Hindlimb muscle (tissue), 1 donor: ENCODE data around the gene FIGNL2. TPM values are rescaled to one million over a fixed set of nuclear protein-coding genes. Genes with fewer than 3 reads are reported as not detected.
"Not testable (repeated sequence)": the region's sequence is repeated elsewhere in the genome, so short reads cannot be mapped to it uniquely, and the experiment has no call there.

Source experiments
- DNase-seq: peaks from one replicate; pipeline ENCODE4 v3.0.0-alpha.2; 2013
- polyA plus RNA-seq: library from polyadenylated mRNA; unstranded; fragments of 120-200 nt; gene quantifications from one replicate; pipeline ENCODE4 v1.2.1, GENCODE V29; 2013; ENCODE audit not compliant: insufficient read length

The FIGNL2 gene
- 1.3 TPM for polyA plus RNA-seq

- no peak for DNase-seq
Measured at GRCh38 chr12:51848326-51848727, at the start of gene FIGNL2. TSS of gene FIGNL2 (minus strand) at chr12:51848718. CDS start at chr12:51822413, 26,305 bp downstream.

DNA sequence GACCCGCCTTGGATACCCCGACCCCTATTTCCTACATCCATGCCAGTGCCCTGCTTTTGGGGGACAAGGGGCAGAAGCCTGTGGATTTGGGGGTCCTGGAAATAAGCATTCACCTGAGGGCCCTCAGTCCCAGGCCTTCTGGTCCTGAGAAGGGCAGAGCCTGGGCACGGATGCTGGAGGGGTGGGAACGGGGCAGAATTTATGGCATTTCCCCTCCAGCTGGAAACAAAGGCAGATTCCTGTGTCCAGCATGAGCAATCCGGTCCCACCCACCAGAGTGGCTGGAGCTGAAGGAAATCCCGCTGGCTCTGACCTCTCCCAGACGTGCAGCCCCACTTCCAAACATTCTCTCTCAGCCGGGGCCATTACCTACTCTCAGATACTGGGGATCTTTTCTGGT lies 48.7 kb upstream of the FIGNL2 start:
- DNase-seq: no peak

- DNase-seq: no peak
Measured at GRCh38 chr12:51896236-51896635, 47.7 kb upstream of the FIGNL2 start.

GRCh38 chr12:51895378-51896135 lies 47.0 kb upstream of the FIGNL2 start:
- DNase-seq: no peak

GRCh38 chr12:51893786-51894185 lies 45.3 kb upstream of the FIGNL2 start:
- DNase-seq: no peak

- no peak for DNase-seq
Measured at GRCh38 chr12:51891843-51892242, 43.3 kb upstream of the FIGNL2 start.

DNA sequence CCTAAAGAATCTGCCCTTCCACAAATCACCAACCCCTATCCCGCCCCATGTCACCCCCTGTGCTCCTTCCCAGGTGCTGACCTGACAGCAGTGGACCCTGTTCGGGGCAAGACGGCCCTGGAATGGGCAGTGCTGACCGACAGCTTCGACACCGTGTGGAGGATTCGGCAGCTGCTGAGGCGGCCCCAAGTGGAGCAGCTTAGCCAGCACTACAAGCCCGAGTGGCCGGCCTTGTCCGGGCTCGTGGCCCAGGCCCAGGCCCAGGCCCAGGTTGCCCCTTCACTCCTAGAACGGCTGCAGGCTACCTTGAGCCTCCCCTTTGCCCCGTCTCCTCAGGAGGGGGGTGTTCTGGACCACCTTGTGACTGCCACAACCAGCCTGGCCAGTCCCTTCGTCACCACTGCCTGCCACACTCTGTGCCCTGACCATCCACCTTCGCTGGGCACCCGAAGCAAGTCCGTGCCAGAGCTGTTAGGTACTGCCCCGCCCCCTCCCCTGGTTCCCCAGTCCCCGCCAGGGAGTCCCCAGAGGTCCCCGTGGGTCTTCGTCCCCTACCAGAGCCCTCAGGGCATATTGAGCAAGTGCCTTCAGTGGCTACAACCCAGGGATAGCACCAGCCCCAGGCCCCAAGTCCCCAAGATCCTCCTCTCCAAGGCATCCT lies 42.1 kb upstream of the FIGNL2 start:
- DNase-seq: no peak

DNA sequence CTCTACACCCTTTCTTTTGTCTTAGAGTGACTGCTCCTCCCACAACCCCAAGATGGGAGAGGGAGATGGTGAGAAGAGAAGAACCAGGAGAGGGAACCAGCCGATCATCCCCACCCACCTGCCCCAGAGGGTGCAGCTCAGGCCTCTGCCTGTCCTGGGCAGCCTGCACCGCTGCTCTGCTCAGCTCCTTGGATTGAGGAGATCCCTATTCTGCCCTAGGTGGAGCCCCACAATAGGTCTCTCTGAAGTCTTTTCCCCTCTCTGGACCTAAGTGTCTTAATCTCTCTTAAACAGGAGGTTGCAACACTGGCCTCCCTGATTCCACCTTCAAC lies 41.6 kb upstream of the FIGNL2 start:
- no peak for DNase-seq

DNA sequence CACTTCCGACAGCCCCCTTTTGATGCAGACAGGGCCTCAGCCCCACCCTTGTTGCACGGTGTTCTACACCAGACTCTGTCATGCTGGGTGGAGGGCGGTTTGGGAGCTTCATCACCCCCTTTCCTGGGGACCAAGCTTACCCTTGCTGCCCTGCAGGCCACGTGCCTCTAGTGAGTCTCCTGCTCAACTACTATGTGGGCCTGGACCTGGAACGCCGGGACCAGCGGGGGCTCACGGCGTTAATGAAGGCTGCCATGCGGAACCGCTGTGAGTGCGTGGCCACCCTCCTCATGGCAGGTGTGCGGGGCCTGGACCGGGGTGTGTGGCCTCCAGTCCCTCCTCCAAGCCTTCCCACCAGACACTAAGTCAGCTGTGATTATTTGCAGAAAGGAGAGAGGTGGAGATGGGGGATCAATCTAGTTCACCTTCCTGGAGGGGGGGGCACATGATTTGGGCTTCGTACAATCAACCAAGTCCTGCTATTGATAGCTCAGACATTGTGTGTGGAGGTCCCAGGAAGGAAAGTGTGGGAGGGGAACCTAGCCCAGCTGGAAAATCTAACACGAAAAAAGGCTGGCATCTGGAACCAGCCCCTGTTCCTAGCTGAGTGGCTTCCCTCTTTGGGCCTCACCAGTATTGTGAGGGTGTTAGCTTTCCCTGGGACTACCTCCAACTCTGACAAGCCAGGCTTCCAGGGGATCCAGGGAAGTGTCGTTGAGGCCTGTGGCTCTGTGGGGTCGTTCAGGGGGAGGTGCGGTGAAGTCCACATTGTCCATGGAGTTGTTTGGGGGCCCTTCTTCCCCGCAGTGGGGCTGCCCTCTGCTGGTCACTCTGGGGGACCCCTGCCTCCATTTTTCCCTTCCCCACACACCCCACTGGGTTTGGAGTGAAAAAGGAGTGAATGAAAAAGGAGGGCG lies 41.0 kb upstream of the FIGNL2 start:
- DNase-seq: no peak

- DNase-seq: no peak
Measured at GRCh38 chr12:51888316-51889215, 40.0 kb upstream of the FIGNL2 start.

GRCh38 chr12:51887476-51888315 lies 39.2 kb upstream of the FIGNL2 start, which contains the start of gene ANKRD33:
TSS of gene ANKRD33 (plus strand) at chr12:51888103. CDS start at chr12:51888187, 84 bp downstream.
- no peak for DNase-seq

- DNase-seq: peak; percentile 80
Measured at GRCh38 chr12:51886021-51886710, 37.6 kb upstream of the FIGNL2 start.

DNA sequence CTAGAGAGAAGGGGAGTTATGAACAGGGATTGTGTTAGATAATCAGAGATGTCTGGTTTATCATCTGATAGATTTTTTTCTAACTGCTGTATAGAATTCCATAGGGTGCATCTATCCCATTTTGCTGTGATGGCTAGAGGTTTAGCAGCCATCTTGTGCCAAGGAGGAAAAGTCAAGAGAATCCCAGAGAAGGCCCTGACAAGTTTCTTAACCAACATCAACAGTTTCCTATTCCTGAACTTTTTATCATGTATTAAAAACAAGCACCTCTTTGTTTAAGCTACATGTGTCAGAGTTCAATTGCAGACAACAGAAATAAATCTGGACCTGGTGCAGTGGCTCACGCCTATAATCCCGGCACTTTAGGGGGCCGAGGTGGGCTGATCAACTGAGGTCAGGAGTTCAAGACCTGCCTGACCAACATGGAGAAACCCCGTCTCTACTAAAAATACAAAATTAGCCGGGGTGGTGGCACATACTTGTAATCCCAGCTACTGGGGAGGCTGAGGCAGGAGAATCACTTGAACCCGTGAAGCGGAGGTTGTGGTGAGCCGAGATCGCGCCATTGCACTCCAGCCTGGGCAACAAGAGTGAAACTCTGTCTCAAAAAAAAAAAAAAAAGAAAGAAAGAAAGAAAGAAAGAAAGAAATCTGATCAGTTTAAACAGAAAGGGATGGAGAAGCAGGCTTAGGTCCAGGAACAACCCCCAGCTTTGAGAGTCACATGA lies 36.9 kb upstream of the FIGNL2 start:
- not testable (repeated sequence) for DNase-seq

DNA sequence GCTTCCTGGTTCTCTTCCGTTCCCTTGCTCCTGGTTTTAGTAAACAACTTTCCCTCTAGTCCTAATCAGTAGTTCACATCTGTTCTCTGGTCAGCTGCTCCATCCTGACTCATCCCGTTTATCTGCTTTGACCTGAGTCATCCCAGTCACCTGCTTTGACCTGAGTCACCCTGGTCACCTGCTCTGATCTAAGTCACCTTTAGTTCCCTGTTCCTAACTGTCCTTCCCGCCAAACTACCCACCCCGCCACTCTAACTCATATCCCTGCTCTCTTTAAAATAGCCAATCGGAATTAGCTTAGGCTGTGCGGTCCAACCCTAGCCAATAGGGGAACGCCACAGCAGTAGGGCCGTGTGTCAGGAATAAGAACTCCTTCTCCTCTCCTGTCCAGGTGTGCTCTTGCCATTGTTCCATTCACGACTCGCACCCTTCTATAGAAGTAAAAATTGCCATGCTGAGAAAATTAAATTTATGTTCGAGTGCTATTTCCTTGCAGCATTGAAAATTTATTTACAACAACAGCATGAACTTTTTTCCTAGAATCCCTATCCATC lies 36.2 kb upstream of the FIGNL2 start:
- DNase-seq: no peak

DNA sequence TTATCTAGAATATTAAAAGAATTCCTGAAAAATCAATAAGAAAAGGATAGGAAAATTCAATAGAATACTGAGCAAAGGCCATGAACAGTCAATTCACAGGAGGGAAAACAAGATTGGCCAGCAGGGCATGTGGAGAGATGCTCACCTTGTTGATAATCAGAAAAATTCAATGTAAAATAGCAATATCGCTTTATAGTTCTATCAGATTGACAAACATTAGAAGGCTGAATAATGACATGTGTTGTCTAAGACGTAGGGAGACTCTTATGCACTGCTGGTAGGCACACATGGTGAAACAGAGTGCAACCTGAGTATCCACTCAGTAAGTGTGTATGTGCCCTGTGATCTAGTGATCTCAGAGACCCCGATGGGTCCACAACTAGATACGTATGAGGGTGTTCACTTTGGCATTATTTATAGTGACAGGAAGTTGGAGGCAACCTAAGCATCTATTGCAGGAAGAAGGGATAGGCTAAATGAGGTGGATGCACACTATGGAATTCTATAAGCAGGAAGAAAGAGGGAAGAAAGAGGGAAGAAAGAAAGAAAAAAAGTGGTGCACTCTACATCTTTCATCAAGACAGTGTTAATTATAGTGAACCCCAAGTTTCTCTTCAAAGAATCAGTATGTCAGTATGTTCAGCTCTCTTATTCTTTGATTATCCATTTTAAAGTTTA lies 35.6 kb upstream of the FIGNL2 start:
- no peak for DNase-seq

DNA sequence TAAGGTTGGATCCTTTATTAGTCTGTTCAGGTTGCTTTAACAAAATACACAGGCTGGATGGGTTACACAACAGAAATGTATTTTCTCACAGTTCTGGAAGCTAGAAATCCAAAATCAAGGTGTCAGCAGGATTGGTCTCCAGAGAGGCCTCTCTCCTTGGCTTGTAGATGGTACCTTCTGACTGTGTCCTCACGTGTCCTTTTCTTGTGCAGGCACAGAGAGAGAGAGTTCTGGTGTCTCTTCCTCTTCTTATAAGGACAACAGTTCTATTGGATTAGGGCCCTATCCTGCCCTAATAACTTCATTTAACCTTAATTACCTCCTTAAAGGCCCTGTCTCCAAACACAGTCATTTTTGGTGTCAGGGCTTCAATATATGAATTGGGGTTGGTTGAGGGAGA lies 34.8 kb upstream of the FIGNL2 start:
- no peak for DNase-seq

GRCh38 chr12:51879102-51879501 lies 30.6 kb upstream of the FIGNL2 start:
- no peak for DNase-seq

DNA sequence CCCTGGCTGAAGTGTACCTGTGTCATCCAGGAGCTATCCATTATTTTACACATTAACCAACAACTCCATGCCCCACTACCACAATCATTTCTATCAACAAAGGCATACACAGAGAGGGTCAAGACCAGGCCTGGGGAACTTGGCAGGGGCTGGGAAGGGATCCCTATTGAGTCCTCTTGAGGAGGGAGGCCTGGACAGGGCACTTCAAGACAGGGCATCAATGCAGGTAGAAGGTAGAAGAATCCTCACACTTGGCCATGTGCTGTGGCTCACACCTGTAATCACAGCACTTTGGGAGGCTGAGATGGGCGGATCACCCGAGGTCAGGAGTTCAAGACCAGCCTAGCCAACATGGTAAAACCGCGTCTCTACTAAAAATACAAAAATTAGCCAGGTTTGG lies 26.0 kb upstream of the FIGNL2 start:
- no peak for DNase-seq

DNA sequence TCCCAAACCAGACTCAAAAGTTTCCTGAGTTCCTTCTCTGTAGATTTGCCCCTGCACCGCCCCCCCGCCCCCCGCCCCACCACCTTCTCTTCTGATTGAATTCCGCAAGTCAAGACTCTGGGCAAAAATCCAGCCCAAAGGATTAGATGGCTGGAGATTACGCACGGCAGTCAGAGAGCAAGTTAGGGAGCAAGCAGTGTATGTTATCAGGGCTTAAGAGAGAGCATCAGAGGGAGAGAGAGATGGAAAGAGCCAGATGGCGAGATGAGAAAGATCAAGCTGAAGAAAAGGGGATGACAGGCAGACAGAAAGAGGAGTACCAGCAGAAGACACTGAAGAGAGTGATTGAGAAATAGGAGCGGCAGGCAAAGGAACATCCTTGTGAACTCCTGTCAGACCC lies 25.5 kb upstream of the FIGNL2 start:
- no peak for DNase-seq
